WTC11 (cell line): Measurements from ENCODE around the gene TUBB1. TPM values are rescaled to one million over a fixed set of nuclear protein-coding genes. Genes with fewer than 3 reads are reported as not detected.

Experiments
- ATAC-seq: fragments of 200-7000 bp; cut with Tn5 transposase; 2 replicates; pipeline ENCODE4 v1.10.0; 2021; ENCODE audit warnings: mild to moderate bottlenecking, moderate library complexity
- CTCF ChIA-PET: fragments of 300-600 bp; sonication (Branson Sonifier 250); formaldehyde crosslinking; loops from one replicate; lab custom pipeline; 2021; ENCODE audit warnings: antibody characterized with exemption; lab: Charles Lee
- POLR2A ChIA-PET: fragments of 350-600 bp; sonication (Branson Sonifier 250); formaldehyde crosslinking; loops from one replicate; lab custom pipeline; 2021; ENCODE audit warnings: antibody characterized with exemption; lab: Charles Lee
- DNase-seq: peaks from one replicate; pipeline ENCODE4 v3.0.0; 2021; ENCODE audit warnings: low spot score
- H3K27ac Mint-ChIP-seq: 2 replicates; pipeline ENCODE4 v1.8.0; 2021; ENCODE audit warnings: mixed read lengths
- H3K27me3 Mint-ChIP-seq: 2 replicates; pipeline ENCODE4 v1.8.0; 2021; ENCODE audit warnings: low read depth, mild to moderate bottlenecking, moderate library complexity, mixed read lengths
- H3K36me3 Mint-ChIP-seq: 2 replicates; pipeline ENCODE4 v1.8.0; 2021; ENCODE audit warnings: mixed read lengths
- H3K4me1 Mint-ChIP-seq: 2 replicates; pipeline ENCODE4 v1.8.0; 2022; ENCODE audit warnings: mixed read lengths
- H3K4me3 Mint-ChIP-seq: 2 replicates; pipeline ENCODE4 v1.8.0; 2021; ENCODE audit warnings: mild to moderate bottlenecking, moderate library complexity, mixed read lengths
- H3K9me3 Mint-ChIP-seq: 2 replicates; pipeline ENCODE4 v1.8.0; 2021; ENCODE audit warnings: mixed read lengths
- ESRRA ChIP-seq: sonication (generic); formaldehyde crosslinking; IDR thresholded peaks from 2 replicates; pipeline ENCODE4 v1.8.1; 2022; ENCODE audit warnings: mild to moderate bottlenecking, missing genetic modification reagents, borderline replicate concordance
- FOXK1 ChIP-seq: sonication (generic); formaldehyde crosslinking; IDR thresholded peaks from 2 replicates; pipeline ENCODE4 v1.8.0; 2022; ENCODE audit warnings: mild to moderate bottlenecking, moderate library complexity, missing genetic modification reagents
- KAT7 ChIP-seq: sonication (generic); formaldehyde crosslinking; IDR thresholded peaks from 2 replicates; pipeline ENCODE4 v1.8.1; 2023; ENCODE audit warnings: missing genetic modification reagents, mild to moderate bottlenecking, borderline replicate concordance
- NFATC4 ChIP-seq: fragments of 250-450 bp; sonication (Bioruptor Pico); IDR thresholded peaks from 2 replicates; pipeline ENCODE4 v1.9.0; 2021; ENCODE audit warnings: mild to moderate bottlenecking
- NFE2L1 ChIP-seq: sonication (generic); formaldehyde crosslinking; IDR thresholded peaks from 2 replicates; pipeline ENCODE4 v1.8.1; 2023; ENCODE audit warnings: missing genetic modification reagents
- PRRX2 ChIP-seq: fragments of 250-450 bp; sonication (Bioruptor Pico); IDR thresholded peaks from 2 replicates; pipeline ENCODE4 v1.8.0; 2021; ENCODE audit warnings: mild to moderate bottlenecking
- RORB ChIP-seq: fragments of 250-450 bp; sonication (Bioruptor Pico); IDR thresholded peaks from 2 replicates; pipeline ENCODE4 v1.9.0; 2021; ENCODE audit warnings: mild to moderate bottlenecking
- ZBTB21 ChIP-seq: sonication (generic); formaldehyde crosslinking; IDR thresholded peaks from 2 replicates; pipeline ENCODE4 v1.8.1; 2023; ENCODE audit warnings: mild to moderate bottlenecking, missing genetic modification reagents, borderline replicate concordance
- ZNF219 ChIP-seq: sonication (generic); formaldehyde crosslinking; IDR thresholded peaks from 2 replicates; pipeline ENCODE4 v1.8.0; 2023; ENCODE audit warnings: missing genetic modification reagents, mild to moderate bottlenecking, borderline replicate concordance
- ZNF263 ChIP-seq: sonication (generic); formaldehyde crosslinking; IDR thresholded peaks from 2 replicates; pipeline ENCODE4 v1.8.1; 2022; ENCODE audit warnings: low read depth, mild to moderate bottlenecking, moderate library complexity, missing genetic modification reagents
- ZNF317 ChIP-seq: sonication (generic); formaldehyde crosslinking; IDR thresholded peaks from 2 replicates; pipeline ENCODE4 v1.8.1; 2023; ENCODE audit warnings: low read depth, mild to moderate bottlenecking, moderate library complexity, missing genetic modification reagents, borderline replicate concordance
- ZNF416 ChIP-seq: fragments of 250-450 bp; sonication (Bioruptor Pico); IDR thresholded peaks from 2 replicates; pipeline ENCODE4 v1.9.0; 2021; ENCODE audit warnings: mild to moderate bottlenecking, inconsistent platforms
- total RNA-seq: library from RNA; stranded (reverse); gene quantifications from 3 replicates; pipeline ENCODE4 v1.2.3, GENCODE V29; 2021
- TF ChIP-seq, protein P1 (sequence below): sonication (generic); formaldehyde crosslinking; IDR thresholded peaks from 2 replicates; pipeline ENCODE4 v1.8.1; 2023; ENCODE audit warnings: mild to moderate bottlenecking, missing genetic modification reagents
- TF ChIP-seq, protein P2 (sequence below): sonication (generic); formaldehyde crosslinking; IDR thresholded peaks from 2 replicates; pipeline ENCODE4 v1.8.0; 2022; ENCODE audit warnings: mild to moderate bottlenecking, missing genetic modification reagents
- TF ChIP-seq, protein P3 (sequence below): sonication (generic); formaldehyde crosslinking; IDR thresholded peaks from 2 replicates; pipeline ENCODE4 v1.8.1; 2023; ENCODE audit warnings: mild to moderate bottlenecking, missing genetic modification reagents, moderate library complexity
- TF ChIP-seq, protein P4 (sequence below): sonication (generic); formaldehyde crosslinking; IDR thresholded peaks from 2 replicates; pipeline ENCODE4 v1.8.1; 2022; ENCODE audit warnings: mild to moderate bottlenecking, moderate library complexity, missing genetic modification reagents
- TF ChIP-seq, protein P5 (sequence below): fragments of 250-450 bp; sonication (Bioruptor Pico); IDR thresholded peaks from 2 replicates; pipeline ENCODE4 v1.9.0; 2021; ENCODE audit warnings: mild to moderate bottlenecking
- TF ChIP-seq, protein P6 (sequence below): sonication (generic); formaldehyde crosslinking; IDR thresholded peaks from 2 replicates; pipeline ENCODE4 v1.8.0; 2023; ENCODE audit warnings: mild to moderate bottlenecking, missing genetic modification reagents
- TF ChIP-seq, protein P7 (sequence below): sonication (generic); formaldehyde crosslinking; IDR thresholded peaks from 2 replicates; pipeline ENCODE4 v1.8.1; 2022; ENCODE audit warnings: low read depth, mild to moderate bottlenecking, moderate library complexity, missing genetic modification reagents, borderline replicate concordance

TUBB1 gene
- total RNA-seq, 1 experiment from 2014 or later = not detected

DNA sequence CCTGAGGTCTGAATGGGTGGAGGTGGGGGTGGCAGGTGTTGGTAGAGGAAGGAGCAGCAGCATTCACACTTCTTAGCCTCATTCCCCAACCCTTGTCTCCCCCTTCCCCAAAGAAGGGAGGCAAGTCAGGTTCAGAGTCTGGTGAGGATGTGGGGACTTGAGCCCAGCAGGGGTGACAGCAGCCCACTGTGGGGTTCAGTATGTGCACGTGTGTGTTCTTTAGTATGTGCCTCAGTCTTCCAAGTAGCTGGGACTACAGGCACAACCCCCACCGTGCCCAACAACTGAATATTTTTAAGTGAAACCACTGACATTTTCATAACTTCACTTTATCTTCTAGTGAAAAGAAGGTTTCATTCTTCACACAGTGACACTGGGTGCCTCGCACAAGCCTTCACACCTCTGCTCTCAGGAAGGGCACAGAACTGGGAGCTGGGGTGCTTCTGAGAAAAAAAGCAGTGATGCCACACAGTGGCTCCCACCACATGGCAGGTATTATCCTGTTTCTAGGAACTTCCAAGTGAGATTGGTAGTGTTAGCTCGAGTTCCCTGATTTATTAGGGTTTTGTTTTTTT, 56.8 kb downstream of the TUBB1 start:
- peaks cover 3% of the 10 kb centered on the region; the same call in 1 of the 2 replicates for H3K4me1 Mint-ChIP-seq
- CTCF ChIA-PET = interaction anchor here (1.5 to 1.8 kb wide), 2 partner anchors 12 kb away, joined by 6 to 7 read pairs; no protein-coding TSS in a partner anchor
- no peak overlapping the region for H3K27ac Mint-ChIP-seq
- DNase-seq = no peak
- peaks cover 19% of the 10 kb centered on the region for H3K27me3 Mint-ChIP-seq
- ATAC-seq = no peak
- no peak overlapping the region for H3K4me3 Mint-ChIP-seq
- H3K9me3 Mint-ChIP-seq = no peaks in the 10 kb centered on the region
- POLR2A ChIA-PET = no interaction called here
- no peaks in the 10 kb centered on the region for H3K36me3 Mint-ChIP-seq
- TF ChIP-seq NFATC4 (CRISPR knock-in tag) (no peak), RORB (CRISPR knock-in tag) (no peak), ZNF416 (CRISPR knock-in tag) (no peak), NFE2L1 (no peak), ESRRA (CRISPR knock-in tag) (no peak), ZNF263 (CRISPR knock-in tag) (no peak), ZNF219 (CRISPR knock-in tag) (no peak), KAT7 (CRISPR knock-in tag) (no peak), ZNF317 (CRISPR knock-in tag) (no peak), FOXK1 (no peak), PRRX2 (CRISPR knock-in tag) (no peak), ZBTB21 (CRISPR knock-in tag) (no peak)
- TF ChIP-seq, protein P1, sequence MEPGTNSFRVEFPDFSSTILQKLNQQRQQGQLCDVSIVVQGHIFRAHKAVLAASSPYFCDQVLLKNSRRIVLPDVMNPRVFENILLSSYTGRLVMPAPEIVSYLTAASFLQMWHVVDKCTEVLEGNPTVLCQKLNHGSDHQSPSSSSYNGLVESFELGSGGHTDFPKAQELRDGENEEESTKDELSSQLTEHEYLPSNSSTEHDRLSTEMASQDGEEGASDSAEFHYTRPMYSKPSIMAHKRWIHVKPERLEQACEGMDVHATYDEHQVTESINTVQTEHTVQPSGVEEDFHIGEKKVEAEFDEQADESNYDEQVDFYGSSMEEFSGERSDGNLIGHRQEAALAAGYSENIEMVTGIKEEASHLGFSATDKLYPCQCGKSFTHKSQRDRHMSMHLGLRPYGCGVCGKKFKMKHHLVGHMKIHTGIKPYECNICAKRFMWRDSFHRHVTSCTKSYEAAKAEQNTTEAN = no peak
- TF ChIP-seq, protein P2, sequence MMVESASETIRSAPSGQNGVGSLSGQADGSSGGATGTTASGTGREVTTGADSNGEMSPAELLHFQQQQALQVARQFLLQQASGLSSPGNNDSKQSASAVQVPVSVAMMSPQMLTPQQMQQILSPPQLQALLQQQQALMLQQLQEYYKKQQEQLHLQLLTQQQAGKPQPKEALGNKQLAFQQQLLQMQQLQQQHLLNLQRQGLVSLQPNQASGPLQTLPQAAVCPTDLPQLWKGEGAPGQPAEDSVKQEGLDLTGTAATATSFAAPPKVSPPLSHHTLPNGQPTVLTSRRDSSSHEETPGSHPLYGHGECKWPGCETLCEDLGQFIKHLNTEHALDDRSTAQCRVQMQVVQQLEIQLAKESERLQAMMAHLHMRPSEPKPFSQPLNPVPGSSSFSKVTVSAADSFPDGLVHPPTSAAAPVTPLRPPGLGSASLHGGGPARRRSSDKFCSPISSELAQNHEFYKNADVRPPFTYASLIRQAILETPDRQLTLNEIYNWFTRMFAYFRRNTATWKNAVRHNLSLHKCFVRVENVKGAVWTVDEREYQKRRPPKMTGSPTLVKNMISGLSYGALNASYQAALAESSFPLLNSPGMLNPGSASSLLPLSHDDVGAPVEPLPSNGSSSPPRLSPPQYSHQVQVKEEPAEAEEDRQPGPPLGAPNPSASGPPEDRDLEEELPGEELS (CRISPR knock-in tag) = no peak
- TF ChIP-seq, protein P3, sequence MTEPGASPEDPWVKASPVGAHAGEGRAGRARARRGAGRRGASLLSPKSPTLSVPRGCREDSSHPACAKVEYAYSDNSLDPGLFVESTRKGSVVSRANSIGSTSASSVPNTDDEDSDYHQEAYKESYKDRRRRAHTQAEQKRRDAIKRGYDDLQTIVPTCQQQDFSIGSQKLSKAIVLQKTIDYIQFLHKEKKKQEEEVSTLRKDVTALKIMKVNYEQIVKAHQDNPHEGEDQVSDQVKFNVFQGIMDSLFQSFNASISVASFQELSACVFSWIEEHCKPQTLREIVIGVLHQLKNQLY (CRISPR knock-in tag) = no peak
- TF ChIP-seq, protein P4, sequence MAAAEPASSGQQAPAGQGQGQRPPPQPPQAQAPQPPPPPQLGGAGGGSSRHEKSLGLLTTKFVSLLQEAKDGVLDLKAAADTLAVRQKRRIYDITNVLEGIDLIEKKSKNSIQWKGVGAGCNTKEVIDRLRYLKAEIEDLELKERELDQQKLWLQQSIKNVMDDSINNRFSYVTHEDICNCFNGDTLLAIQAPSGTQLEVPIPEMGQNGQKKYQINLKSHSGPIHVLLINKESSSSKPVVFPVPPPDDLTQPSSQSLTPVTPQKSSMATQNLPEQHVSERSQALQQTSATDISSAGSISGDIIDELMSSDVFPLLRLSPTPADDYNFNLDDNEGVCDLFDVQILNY (CRISPR knock-in tag) = no peak
- TF ChIP-seq, protein P5, sequence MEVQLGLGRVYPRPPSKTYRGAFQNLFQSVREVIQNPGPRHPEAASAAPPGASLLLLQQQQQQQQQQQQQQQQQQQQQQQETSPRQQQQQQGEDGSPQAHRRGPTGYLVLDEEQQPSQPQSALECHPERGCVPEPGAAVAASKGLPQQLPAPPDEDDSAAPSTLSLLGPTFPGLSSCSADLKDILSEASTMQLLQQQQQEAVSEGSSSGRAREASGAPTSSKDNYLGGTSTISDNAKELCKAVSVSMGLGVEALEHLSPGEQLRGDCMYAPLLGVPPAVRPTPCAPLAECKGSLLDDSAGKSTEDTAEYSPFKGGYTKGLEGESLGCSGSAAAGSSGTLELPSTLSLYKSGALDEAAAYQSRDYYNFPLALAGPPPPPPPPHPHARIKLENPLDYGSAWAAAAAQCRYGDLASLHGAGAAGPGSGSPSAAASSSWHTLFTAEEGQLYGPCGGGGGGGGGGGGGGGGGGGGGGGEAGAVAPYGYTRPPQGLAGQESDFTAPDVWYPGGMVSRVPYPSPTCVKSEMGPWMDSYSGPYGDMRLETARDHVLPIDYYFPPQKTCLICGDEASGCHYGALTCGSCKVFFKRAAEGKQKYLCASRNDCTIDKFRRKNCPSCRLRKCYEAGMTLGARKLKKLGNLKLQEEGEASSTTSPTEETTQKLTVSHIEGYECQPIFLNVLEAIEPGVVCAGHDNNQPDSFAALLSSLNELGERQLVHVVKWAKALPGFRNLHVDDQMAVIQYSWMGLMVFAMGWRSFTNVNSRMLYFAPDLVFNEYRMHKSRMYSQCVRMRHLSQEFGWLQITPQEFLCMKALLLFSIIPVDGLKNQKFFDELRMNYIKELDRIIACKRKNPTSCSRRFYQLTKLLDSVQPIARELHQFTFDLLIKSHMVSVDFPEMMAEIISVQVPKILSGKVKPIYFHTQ = no peak
- TF ChIP-seq, protein P6, sequence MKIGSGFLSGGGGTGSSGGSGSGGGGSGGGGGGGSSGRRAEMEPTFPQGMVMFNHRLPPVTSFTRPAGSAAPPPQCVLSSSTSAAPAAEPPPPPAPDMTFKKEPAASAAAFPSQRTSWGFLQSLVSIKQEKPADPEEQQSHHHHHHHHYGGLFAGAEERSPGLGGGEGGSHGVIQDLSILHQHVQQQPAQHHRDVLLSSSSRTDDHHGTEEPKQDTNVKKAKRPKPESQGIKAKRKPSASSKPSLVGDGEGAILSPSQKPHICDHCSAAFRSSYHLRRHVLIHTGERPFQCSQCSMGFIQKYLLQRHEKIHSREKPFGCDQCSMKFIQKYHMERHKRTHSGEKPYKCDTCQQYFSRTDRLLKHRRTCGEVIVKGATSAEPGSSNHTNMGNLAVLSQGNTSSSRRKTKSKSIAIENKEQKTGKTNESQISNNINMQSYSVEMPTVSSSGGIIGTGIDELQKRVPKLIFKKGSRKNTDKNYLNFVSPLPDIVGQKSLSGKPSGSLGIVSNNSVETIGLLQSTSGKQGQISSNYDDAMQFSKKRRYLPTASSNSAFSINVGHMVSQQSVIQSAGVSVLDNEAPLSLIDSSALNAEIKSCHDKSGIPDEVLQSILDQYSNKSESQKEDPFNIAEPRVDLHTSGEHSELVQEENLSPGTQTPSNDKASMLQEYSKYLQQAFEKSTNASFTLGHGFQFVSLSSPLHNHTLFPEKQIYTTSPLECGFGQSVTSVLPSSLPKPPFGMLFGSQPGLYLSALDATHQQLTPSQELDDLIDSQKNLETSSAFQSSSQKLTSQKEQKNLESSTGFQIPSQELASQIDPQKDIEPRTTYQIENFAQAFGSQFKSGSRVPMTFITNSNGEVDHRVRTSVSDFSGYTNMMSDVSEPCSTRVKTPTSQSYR (CRISPR knock-in tag) = no peak
- TF ChIP-seq, protein P7, sequence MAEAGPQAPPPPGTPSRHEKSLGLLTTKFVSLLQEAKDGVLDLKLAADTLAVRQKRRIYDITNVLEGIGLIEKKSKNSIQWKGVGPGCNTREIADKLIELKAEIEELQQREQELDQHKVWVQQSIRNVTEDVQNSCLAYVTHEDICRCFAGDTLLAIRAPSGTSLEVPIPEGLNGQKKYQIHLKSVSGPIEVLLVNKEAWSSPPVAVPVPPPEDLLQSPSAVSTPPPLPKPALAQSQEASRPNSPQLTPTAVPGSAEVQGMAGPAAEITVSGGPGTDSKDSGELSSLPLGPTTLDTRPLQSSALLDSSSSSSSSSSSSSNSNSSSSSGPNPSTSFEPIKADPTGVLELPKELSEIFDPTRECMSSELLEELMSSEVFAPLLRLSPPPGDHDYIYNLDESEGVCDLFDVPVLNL (CRISPR knock-in tag) = no peak
